Gastrocnemius medialis (tissue), 4 donors: Measurements from ENCODE around the gene CCDC185.

Experiments used
- POLR2A ChIP-seq, 2 donors: fragments of 450-650 bp; IDR thresholded peaks; one replicate each; pipeline ENCODE4 v1.6.1; 2017; ENCODE audit warnings: antibody characterized with exemption in 2 of 2, mild to moderate bottlenecking in 2 of 2, moderate library complexity in 2 of 2
- TF ChIP-seq, protein P1 (sequence below), 5 experiments: fragments of 450-650 bp in 3 of 5; fragments of 200-600 bp in 2 of 5; sonication (generic) in 2 of 5; IDR thresholded peaks in 4 of 5; conservative IDR thresholded peaks in 1 of 5; 1 replicate in 4 of 5; 2 replicates in 1 of 5; pipeline ENCODE4 v1.5.1; 2016 to 2019; ENCODE audit warnings: antibody characterized with exemption in 5 of 5, mild to moderate bottlenecking in 3 of 5, moderate library complexity in 3 of 5

DNA sequence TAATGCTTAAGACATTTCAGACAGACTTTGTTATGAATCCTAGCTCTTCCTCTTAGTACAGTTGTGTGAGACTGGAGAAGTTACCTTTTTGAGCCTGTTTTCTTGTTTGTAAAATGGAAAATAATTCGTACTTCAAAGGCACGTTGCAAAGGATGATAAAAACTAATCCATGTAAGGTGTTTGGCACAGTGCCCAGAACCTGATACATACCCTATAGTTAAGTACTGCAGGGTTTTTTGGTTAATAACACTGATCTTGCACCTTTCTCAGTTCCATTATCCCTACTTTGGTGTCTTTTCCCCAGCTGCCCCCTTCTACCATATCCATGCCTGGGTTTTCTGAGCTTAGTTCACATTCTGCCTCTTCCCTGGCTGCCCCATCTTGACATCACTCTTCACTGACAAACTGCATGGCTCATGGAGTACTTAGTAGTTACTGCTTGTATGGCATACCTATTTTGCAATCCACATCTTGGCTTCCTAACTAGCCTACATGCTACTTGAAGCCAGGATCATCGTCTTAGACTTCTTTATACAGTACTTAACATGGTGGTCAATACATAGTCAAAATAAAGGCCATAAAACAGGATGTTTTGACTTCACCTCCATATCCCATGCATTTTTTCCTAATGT lies 10.1 kb downstream of the CCDC185 start:
- TF ChIP-seq, protein P1, sequence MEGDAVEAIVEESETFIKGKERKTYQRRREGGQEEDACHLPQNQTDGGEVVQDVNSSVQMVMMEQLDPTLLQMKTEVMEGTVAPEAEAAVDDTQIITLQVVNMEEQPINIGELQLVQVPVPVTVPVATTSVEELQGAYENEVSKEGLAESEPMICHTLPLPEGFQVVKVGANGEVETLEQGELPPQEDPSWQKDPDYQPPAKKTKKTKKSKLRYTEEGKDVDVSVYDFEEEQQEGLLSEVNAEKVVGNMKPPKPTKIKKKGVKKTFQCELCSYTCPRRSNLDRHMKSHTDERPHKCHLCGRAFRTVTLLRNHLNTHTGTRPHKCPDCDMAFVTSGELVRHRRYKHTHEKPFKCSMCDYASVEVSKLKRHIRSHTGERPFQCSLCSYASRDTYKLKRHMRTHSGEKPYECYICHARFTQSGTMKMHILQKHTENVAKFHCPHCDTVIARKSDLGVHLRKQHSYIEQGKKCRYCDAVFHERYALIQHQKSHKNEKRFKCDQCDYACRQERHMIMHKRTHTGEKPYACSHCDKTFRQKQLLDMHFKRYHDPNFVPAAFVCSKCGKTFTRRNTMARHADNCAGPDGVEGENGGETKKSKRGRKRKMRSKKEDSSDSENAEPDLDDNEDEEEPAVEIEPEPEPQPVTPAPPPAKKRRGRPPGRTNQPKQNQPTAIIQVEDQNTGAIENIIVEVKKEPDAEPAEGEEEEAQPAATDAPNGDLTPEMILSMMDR (IDR thresholded peaks at IDR 0.05 in 4 of 5, conservative IDR thresholded peaks at IDR 0.05 in 1 of 5) = no peak
- no peak for TF ChIP-seq POLR2A (IDR thresholded peaks at IDR 0.05)
